ENCODE measurements around the gene CR1L. TPM values are rescaled to one million over a fixed set of nuclear protein-coding genes. Genes with fewer than 3 reads are reported as not detected.

The CR1L gene
- total and polyA plus RNA-seq, 2 of the 8 experiments (the other 6 are each of a cell fraction or from before 2014, with no cell fraction given) = 0.39 TPM; not detected in 1

DNA sequence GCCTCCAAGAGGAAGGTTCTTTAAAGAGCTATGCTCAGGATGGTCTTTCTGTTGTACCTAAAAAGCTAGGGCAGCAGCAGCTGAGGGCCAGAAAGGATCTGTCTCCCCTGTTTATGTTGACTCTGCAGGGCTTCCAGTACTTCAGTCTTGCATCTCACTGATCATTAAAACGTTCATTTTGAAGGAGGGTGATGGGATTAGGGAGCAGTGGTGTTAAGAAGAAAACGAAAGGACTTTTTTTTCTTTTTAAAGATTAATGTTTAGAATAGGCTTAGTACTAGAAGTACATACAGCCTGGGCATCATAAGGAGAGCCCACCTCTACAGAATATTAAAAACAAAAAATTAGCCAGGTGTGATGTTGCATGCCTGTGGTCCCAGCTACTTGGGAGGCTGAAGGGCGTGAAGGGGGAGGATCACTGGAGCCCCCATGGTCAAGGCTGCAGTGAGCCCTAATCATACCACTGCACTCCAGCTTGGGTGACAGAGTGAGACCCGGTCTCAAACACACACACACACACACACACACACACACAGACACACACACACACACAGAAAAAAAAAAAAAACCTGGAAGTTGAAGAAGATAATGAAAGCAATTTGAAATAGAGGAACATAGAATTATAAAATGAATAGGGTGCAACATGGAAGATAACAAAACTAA lies 2.9 kb downstream of the CR1L start (continued):
- TF ChIP-seq JUND (IDR thresholded peaks at IDR 0.05; ENCODE audit: low read length) (no peak), ASH2L (IDR thresholded peaks at IDR 0.05; ENCODE audit: low read length) (no peak), HDAC6 (IDR thresholded peaks at IDR 0.05; ENCODE audit: low read depth, low read length) (no peak), MAX (IDR thresholded peaks at IDR 0.05) (no peak), SRF (IDR thresholded peaks at IDR 0.05; ENCODE audit: low read depth, low read length) (no peak), CREB1 (IDR thresholded peaks at IDR 0.05) (no peak), TEAD4 (IDR thresholded peaks at IDR 0.05; ENCODE audit: low read depth, low read length) (no peak)
